HG02623 (cell line): ENCODE results near the gene FBXO24.
"Not testable (repeated sequence)": the region's sequence is repeated elsewhere in the genome, so short reads cannot be mapped to it uniquely, and the experiment has no call there.

ENCODE experiments used
- ATAC-seq: cut with Tn5 transposase; IDR thresholded peaks from one replicate; pipeline ENCODE4 v1.9.1; 2021; ENCODE audit warnings: moderate library complexity; ENCODE audit not compliant: unreplicated experiment

Gene FBXO24, protein sequence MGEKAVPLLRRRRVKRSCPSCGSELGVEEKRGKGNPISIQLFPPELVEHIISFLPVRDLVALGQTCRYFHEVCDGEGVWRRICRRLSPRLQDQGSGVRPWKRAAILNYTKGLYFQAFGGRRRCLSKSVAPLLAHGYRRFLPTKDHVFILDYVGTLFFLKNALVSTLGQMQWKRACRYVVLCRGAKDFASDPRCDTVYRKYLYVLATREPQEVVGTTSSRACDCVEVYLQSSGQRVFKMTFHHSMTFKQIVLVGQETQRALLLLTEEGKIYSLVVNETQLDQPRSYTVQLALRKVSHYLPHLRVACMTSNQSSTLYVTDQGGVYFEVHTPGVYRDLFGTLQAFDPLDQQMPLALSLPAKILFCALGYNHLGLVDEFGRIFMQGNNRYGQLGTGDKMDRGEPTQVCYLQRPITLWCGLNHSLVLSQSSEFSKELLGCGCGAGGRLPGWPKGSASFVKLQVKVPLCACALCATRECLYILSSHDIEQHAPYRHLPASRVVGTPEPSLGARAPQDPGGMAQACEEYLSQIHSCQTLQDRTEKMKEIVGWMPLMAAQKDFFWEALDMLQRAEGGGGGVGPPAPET

DNA sequence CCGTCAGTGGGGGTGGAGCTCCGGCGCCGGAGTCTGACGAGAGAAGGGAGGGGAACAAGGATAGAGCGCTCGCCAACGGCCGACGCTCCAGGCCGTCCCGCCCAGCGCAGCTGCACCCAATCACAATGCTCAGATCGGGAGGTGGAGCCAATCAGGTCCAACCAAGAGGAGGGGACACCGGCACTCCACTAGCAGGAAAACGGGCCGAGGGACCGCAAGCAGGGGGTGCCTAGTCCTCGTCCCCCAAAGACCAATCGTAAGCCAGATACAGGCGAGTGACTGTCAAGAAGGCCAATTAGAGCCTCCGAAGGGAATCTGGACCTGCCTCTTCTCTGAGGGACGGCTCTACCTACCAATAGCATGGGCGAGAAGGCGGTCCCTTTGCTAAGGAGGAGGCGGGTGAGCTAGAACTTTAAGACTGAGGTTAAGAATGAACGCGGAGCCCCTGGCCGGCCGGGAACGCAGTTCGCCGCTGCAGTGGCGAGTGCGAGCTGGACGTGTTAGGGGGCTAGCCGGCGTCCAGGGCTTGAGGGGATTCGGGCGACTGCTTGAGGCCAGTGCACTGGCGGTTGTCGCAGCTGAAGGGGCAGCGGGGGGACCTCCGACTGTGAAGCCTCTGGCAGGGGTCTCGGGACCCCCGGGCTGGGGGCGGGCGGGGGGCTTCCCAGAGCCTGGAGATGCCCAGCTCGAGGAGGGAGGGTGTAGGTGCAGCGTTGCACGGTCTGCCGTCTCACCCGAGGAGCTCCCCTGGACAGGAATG lies at the start of gene FBXO24:
TSS of gene FBXO24 (plus strand) at position 63 of the 760 bp plus-strand sequence. CDS start at position 361, 298 bp downstream.
- peak; percentile 87 for ATAC-seq

DNA sequence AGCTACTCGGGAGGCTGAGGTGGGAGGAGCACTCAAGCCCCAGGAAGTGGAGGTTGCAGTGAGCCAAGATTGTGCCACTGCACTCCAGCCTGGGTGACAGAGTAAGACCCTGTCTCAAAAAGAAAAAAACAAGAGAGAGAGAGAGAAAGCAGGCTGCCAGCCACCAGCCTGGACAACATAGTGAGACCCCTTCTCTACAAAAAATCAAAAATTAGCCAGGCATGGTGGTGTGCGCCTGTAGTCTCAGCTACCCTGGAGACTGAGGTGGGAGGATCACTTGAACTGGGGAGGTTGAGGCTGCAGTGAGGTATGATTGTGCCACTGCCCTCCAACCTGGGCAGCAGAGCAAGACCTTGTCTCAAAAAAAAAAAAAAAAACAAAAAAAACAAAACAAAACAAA lies 49.4 kb upstream of the FBXO24 start:
- ATAC-seq: not testable (repeated sequence)

DNA sequence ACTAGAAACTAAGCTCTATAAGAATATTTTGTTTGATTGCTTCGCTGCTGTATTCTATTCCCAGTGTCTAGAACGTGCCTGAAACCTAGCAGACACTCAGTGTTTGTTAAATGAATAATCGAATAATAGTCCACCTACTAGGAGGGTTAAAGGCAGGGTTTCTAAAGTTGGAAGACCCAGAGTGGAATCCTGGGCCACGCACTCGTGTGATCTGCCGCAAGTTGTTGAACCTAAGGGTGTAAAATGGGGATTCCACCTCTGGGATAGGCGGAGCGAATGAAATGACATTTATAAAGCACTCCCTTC lies 47.8 kb upstream of the FBXO24 start:
- no peak for ATAC-seq

DNA sequence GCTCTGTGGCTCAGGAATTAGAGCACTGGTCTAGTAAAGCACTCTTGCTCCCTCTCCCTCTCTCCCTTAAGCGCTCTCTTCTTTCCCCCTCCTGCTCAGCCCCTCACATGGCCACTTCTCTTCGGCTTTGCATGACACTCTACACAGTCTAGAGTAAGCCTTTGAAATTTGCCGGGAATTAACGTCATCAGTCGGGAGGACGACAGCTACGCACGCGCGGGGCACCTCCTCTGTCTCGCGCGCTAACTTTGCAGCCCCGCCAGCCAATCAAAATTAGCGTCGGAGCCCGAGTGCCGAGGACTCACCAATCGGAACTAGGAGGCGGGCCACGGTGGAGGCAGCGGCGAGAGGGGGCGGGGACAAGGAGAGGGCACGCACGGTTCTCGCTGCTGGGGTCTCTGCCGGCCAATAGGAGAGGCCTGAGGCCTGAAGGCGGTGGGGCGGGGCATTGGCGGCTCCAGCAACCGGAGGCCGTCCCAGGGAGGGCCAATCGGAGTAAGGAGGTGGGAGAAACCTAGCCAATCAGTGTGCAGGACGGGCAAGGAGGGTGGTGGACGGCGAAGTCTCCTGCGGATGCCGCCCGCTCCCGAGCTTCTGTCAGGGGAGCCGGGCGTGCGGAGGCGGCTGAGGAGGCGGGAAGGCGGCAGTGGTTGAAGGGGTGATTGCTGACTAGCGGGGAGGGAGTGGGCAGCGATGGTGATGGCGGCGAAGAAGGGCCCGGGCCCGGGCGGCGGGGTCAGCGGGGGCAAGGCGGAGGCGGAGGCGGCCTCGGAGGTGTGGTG lies 47.3 kb upstream of the FBXO24 start, which contains the start of gene AGFG2:
TSS of gene AGFG2 (plus strand) at position 550 of the 782 bp plus-strand sequence. CDS start at position 694, 144 bp downstream.
- ATAC-seq: peak; percentile 91

DNA sequence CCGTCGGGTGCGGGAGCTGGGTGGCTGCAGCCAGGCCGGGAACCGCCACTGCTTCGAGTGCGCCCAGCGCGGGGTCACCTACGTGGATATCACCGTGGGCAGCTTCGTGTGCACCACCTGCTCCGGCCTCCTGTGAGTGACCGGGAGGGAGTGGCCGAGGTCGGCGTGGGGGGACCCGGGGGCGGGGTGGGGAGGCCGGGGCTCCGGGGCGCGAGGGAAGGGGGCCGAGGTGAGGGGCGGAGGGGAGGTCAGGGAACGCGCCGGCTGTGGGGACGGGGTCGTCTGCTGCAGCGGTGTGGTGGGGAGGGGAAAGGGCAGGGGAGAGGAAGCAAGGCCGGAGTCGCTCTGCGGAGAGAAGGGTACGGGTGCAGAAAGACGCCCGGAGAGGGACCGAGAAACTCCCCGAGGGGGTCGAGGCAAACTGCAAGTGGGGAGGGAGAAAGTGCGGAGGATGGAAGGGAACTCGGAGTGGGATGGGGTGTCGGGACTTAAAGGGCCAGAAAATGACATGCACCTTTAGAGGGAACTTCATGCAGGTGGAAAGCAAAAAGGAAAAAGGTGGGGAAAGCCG lies 46.6 kb upstream of the FBXO24 start:
- no peak for ATAC-seq

DNA sequence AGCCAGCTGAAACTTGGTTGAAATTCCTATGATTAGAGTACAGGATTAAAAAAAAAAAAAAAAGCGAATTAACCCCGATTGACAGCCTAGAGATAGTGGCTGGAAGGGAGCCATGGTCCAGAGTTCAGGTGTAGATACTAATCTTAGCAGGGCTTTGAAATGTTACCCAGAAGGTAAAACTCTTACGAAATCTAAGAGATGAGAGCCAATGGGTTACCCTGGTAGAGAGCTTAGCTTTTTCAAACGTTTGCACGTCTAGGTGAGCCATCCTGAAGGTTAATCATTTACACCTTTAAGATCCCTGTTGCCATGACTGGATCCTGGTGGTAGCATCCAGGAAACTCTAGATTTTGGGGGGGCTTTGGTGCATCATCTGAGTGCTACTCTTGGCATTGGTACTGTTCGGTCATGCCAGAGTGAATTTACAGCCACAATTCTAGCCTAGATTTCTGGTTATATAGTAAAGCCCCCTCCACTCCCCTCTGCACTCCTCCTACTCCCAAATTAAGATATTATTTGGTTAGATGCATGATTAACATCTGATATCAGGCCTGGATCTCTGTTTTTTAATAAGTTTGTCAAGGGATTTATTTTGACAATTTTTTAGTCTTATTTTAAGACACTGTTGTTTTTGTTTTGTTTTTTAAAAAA lies 45.9 kb upstream of the FBXO24 start:
- no peak for ATAC-seq

DNA sequence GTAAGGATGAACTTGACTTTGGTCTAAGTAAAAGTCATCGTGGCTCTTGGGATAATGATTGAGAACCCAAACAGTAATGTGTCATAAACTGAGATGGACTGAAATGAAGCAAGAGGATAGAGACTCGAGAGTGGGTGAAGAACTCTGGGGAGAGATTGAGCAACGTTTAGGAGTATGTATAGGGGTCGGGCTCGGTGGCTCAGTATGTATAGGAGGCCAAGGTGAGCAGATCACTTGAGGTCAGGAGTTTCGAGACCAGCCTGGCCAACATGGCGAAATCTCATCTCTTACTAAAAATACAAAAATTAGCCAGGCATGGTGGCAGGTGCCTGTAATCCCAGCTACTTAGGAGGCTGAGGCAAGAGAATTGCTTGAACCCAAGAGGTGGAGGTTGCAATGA lies 44.8 kb upstream of the FBXO24 start:
- not testable (repeated sequence) for ATAC-seq

DNA sequence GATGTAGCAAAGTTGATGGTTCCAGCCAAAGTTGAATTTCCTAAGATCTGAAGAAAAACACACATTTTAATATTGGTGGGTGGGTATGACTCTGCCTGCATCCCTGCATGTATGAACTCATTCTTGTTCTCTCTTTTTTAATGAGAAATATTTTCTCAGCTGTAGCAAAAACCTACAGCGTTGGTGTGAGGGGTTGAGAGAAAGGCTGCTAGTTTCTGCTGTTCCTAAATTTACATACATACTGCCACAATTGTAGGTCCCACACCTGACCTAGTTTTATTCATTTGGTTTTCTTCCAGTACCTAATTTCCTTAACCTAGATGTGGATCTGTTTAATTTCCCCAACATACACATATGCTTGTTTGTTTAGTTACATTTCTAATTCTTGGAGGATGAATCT lies 42.5 kb upstream of the FBXO24 start:
- no peak for ATAC-seq

DNA sequence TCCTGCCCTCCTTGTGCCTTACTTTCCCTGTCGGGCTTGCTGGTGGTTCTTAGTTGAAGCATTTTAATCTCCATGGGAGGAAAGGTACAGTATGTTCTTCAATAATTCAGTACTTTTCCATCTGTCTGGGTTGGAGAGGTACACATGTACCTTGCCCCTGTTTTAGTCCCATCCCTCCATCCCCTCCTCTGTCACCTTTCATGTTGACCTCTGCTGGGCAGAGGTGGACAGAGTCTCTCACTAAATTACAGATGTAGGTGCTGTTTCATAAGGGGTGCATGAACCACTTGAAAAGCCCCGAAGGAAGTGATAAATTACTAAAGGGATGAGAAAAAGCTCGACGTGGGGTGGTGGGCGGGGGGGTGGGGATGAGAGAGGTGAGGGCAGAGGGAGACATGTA lies 41.7 kb upstream of the FBXO24 start:
- ATAC-seq: no peak

DNA sequence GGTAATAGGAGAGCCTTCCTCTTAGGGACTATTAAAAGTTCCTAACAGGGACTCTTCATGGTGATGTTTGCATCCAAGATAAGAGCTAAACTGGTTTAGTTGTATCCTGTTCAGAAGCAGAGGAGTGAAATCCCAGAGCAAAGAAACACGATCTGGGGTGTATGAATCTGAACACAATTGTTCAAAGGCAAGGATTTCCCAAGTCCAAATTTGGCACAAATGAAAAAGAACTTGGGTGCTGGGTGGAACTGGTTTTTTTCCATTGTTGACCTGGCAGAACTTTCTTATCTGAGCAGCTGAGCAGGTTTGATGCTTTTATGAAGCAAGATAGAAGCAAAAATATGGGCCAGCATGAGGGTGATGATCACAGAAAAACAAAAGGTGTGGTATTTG lies 41.2 kb upstream of the FBXO24 start:
- no peak for ATAC-seq

DNA sequence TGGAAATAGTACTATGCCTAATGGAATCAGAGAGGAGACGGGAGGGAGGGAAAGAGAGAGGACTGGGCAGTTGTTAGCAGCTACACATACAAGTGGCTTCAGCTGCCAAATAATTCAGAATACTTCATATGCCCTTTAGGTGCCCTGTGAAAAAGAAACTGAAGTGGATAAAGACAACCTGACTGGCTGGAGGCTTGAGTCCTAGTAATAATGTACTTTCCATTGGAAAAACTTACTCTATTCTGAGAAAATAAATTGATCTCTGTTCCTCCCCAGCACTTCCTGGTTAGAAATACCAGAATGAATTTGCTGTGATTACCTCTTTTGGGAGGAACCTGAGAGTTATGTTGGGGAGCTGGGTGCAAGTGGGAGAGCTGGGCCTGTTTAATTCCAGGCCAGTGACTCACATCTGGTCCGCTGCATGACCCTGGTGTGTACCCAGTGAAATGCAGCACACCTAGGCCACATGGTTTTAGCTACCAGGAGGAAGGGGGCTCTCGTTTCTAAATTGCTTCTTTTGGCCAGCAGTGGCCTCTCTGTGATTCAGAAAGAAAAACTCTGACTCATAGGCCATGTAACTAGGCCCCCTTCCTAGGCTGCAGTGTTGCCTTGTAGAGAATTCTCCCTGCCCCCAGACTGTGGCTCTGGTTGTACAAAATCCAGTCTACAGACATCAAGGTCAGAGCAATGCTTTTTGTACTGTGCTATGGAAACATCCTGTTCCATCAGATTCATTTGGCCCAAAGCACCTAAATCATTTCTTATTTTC lies 40.6 kb upstream of the FBXO24 start:
- no peak for ATAC-seq

DNA sequence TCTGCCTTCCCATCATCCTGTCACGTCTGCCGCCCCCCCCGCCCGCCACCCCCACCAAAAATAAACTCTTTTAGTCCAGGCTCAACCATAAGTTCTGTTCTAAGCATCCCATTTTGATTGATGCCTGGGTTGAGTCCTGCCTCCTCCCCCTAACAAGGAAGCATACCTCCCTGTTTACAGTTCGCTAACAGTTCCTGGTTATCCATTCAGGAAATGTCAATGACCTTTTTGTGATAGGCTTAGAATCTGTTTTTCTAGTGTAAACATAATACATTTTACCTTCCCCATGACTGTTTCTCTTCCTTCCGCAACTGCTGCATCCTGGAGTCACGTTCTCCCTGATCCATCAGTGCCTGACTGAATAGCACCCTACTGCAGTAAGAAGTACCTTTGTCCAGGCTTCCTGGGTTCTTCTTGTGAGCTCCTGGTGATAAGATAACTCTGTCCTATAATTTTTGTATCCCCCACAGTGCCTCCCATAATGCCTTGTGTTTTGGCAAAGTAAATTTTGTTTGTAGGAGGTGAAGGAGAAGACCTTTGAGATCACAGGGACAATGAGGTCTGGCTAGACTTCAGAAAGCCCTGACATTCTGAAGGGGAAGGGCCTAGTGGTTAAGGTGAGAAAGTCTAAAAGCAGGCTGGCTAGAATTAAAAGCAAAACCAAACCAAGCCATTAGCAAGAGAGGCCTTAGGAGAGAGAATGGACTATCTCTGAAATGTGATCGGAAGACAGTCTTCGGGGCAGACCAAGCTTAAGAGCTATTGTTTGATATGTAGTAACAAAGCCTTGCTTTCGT lies 39.8 kb upstream of the FBXO24 start:
- no peak for ATAC-seq

DNA sequence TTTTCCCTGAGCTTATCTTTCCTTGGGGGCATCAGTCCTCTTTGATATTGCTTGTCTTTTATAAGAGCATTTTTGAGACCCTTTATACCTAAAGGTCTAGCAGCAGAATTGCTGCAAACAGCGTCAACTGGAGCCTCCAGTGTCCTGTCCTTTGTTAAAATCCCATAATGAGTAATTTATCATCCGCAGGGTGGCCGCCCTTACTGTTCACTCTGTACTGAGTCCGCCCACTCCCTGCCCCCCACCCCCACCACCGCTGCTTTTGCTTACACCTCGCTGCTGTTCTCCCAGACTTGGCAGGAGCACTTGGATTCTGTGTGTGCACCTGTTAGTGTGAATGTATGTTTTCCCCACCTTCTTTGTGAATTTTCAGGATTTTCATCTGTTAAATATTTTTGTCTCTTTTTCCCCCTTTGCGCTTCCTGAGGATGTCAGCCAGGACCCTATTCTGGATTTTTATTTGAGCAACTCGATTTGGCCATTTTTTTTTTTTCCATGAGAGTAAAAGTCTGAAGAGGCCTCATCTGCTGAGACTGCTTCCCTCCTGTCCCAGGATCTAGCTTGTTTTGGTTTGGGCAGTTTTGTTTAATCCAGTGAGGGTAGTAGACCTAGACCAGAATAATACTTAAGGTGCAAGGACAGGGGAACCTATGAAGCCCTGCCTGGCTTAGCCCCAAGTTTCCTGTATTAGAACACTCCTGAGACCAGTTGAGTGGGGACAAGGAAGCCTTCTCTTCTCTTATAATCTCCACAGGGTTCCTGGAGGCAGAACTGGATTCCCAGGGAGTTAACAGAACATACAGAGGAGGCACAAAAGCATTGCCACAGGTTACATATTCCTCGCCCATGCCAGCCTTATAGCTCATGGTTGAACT lies 39.0 kb upstream of the FBXO24 start:
- ATAC-seq: no peak

DNA sequence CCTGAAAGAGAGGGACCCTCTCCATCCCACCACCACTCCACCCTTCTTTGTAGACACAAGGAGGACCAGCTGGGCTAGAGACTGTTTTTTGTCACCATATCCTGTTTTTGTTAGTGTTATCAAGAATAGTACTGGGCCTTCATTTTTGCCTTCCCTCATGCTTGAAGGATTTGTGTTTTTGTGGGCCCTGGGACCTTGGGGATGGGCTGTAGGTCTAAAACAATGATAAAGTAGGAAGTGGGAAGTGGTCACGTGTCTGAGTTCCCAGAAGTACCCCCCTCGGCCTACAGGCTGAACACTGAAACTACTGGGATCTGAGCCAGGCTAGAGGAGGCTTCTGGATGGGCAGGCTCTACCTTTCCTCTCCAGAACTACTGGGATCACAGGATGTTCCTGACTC lies 38.3 kb upstream of the FBXO24 start:
- no peak for ATAC-seq

DNA sequence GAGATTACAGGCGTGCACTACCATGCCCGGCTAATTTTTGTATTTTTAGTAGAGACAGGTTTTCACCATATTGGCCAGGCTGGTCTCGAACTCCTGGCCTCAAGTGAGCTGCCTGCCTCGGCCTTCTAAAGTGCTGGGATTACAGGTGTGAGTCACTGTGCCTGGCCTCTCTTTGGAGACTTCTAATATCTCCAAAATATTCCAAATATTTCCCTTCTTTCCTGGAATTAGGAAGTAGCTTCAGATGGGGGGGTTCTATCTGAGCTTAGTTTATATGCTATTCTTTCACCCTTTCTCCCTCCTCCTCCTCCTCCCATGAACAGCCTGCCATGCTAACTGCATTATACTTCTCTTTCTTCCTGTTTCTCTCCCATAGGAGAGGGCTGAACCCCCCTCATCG lies 37.7 kb upstream of the FBXO24 start:
- ATAC-seq: not testable (repeated sequence)

DNA sequence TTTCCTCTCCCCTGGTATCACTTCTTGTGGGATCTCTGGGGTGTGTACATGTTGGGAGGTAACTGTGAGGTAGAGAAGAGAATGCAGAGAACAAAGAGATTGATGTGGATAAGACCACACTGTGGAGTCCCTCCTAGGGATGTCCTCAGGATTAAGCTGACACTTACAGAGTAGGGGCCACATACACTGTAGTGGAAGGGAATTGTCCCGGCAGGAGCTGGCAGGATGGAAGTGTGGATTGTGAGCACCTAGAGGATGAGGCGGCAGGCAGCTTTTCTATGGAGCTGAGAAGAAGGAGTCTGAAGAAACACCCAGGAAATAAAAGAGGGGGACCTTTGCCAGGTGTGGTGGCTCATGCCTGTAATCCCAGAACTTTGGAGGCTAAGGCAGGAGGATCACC lies 33.6 kb upstream of the FBXO24 start:
- ATAC-seq: no peak

DNA sequence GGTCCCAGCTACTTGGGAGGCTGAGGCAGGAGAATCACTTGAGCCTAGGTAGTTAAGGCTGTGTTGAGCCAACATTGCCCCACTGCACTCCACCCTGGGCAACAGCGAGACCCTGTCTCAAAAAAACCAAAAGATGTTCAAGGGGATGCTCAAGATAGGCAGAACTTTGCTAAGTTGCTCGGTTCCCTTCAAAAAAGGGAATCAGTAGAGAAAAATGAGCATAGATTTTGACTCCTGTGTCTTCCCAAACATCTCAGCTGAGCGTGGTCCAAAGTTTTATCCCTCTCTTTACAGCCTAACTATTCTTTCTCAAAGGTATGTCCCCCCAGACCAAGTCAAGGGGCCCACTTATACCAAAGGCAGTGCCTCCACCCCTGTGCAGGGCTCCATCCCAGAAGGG lies 33.1 kb upstream of the FBXO24 start:
- ATAC-seq: no peak

DNA sequence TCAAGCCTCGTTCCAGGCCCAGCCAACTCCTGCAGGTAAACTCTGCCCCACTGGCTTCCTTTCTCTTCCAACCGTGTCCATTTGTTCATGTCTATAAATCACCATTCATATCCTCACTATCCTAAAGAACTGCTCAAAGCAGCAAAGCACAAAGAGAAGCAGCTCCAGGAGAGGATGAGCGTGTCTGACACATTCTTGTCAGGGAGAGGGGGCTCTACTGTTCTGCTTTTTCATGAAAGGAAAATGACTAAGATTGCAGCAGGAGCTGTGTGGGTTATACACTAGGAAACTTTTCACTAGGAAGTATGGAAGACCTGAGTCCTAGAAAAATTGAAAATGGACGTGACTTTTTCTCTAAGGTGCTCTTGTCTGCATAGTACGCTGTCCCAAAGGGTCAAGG lies 30.4 kb upstream of the FBXO24 start:
- ATAC-seq: no peak
